GM12865 (cell line): Measurements from ENCODE around the gene UBE2E3.

Source experiments
- DNase-seq: peaks from one replicate; pipeline ENCODE4 v3.0.0; 2010; ENCODE audit warnings: low read depth
- H3K4me3 ChIP-seq: 2 replicates; pipeline ENCODE4 v1.5.1; 2011; ENCODE audit warnings: mild to moderate bottlenecking, low read depth, low read length, control low read depth
- CTCF ChIP-seq: IDR thresholded peaks from 2 replicates; pipeline ENCODE4 v1.5.1; 2011; ENCODE audit warnings: low read length, control low read depth, low read depth, inconsistent platforms; ENCODE audit not compliant: insufficient read depth; ENCODE audit errors: missing control alignments

Gene UBE2E3

GRCh38 chr2:181004647-181005325 lies 24.4 kb downstream of the UBE2E3 start:
- no peak overlapping the region for H3K4me3 ChIP-seq
- no peak for TF ChIP-seq CTCF
- DNase-seq = no peak

- no peak for TF ChIP-seq CTCF
- no peak overlapping the region for H3K4me3 ChIP-seq
- DNase-seq = no peak
Measured at GRCh38 chr2:181005326-181005655, 24.9 kb downstream of the UBE2E3 start.

GRCh38 chr2:181005809-181006208 lies 25.4 kb downstream of the UBE2E3 start:
- no peak for TF ChIP-seq CTCF
- DNase-seq = no peak
- H3K4me3 ChIP-seq = no peak overlapping the region

GRCh38 chr2:181007086-181007837 lies 26.9 kb downstream of the UBE2E3 start:
- TF ChIP-seq CTCF = no peak
- H3K4me3 ChIP-seq = no peak overlapping the region
- no peak for DNase-seq

GRCh38 chr2:181008407-181008806 lies 28.0 kb downstream of the UBE2E3 start:
- no peak for DNase-seq
- no peak for TF ChIP-seq CTCF
- H3K4me3 ChIP-seq = no peak overlapping the region

- no peak for TF ChIP-seq CTCF
- no peak overlapping the region for H3K4me3 ChIP-seq
- DNase-seq = no peak
Measured at GRCh38 chr2:181021199-181021789, 40.9 kb downstream of the UBE2E3 start.

- no peak for TF ChIP-seq CTCF
- H3K4me3 ChIP-seq = no peak overlapping the region
- DNase-seq = no peak
Measured at GRCh38 chr2:181022652-181023051, 42.2 kb downstream of the UBE2E3 start.
